GM12874 (cell line): ENCODE results near the gene FREM2.

Experiments used
- TF ChIP-seq, protein P1 (sequence below): IDR thresholded peaks from 2 replicates; pipeline ENCODE4 v1.5.1; 2011; ENCODE audit warnings: low read depth, mild to moderate bottlenecking, control low read depth, low read length, moderate library complexity; ENCODE audit not compliant: insufficient read depth

Gene FREM2

DNA sequence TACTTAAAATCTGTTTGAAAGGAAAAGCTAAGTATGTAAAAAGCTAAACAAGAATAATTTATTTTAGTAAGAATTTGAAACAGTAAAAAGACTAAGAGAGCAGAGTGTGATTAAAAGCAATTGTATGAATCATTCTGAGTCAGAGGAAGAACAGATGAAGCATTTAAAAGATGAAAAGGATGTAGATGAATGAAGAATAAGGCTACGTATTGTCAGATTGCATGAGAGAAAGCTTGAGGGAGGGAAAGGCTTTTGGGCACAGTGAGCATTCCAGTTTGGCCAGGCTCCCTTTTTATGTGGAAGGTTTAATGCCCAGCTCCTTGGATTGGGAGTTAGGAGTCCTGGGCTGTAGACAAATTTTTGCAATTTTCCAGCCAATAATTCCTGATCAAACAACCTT, 117.7 kb downstream of the FREM2 start:
- TF ChIP-seq, protein P1, sequence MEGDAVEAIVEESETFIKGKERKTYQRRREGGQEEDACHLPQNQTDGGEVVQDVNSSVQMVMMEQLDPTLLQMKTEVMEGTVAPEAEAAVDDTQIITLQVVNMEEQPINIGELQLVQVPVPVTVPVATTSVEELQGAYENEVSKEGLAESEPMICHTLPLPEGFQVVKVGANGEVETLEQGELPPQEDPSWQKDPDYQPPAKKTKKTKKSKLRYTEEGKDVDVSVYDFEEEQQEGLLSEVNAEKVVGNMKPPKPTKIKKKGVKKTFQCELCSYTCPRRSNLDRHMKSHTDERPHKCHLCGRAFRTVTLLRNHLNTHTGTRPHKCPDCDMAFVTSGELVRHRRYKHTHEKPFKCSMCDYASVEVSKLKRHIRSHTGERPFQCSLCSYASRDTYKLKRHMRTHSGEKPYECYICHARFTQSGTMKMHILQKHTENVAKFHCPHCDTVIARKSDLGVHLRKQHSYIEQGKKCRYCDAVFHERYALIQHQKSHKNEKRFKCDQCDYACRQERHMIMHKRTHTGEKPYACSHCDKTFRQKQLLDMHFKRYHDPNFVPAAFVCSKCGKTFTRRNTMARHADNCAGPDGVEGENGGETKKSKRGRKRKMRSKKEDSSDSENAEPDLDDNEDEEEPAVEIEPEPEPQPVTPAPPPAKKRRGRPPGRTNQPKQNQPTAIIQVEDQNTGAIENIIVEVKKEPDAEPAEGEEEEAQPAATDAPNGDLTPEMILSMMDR, result no peak

DNA sequence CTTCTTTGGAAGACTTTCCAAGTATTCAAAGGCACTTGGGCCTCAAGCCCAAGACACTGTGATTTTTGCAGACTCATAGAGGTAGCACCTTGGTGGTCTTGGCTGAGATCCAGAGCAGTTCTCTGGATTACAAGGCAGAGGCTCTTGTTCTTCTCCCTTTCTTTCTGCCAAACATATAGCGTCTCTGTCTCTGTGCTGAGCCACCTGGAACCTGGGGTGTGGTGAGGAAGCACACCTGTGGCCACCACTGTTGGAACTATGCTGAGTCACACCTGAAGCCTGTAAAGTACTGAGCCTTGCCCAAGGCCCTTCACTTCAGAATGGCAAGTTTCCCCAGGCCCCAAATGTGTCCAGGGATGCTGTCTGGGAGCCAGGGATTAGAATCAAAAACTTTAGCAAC, 127.5 kb downstream of the FREM2 start:
- TF ChIP-seq, protein P1, result no peak

DNA sequence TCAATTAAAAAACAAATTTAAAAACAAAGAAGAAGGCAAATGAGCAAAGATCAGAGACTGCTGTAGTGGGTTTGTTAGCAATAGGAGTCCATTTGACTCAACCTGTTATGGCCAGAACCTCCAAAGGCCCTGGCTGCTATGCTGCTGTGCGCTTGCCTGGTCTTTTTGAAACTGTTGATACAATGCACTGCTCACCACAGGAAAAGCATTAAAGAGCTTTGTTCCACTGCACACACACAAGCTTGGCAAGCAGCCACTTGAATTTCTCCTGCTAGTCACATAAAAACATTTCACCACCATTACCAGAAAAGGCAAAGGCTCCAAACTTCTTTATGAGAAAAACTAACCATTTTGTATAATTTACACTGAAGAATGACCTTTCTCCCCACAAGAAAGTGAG, 132.2 kb downstream of the FREM2 start:
- TF ChIP-seq, protein P1, result no peak

DNA sequence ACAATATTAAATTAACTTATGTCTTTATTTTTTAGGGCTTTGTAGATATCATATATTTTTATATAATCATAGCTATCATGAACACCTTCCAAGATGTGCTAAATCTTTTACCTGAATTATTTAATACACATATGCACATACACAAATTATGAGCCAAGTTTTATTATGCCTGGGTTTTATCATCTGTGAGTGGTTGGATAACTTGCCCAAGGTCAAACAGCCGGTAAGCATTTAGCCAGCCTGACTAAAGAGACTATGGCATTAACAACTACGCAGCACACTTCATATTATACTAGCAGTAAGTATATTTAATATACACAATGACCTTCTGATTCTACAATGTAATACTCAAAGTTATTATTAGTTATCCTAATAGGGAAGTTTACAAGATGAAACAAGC, 132.7 kb downstream of the FREM2 start:
- TF ChIP-seq, protein P1, result no peak

DNA sequence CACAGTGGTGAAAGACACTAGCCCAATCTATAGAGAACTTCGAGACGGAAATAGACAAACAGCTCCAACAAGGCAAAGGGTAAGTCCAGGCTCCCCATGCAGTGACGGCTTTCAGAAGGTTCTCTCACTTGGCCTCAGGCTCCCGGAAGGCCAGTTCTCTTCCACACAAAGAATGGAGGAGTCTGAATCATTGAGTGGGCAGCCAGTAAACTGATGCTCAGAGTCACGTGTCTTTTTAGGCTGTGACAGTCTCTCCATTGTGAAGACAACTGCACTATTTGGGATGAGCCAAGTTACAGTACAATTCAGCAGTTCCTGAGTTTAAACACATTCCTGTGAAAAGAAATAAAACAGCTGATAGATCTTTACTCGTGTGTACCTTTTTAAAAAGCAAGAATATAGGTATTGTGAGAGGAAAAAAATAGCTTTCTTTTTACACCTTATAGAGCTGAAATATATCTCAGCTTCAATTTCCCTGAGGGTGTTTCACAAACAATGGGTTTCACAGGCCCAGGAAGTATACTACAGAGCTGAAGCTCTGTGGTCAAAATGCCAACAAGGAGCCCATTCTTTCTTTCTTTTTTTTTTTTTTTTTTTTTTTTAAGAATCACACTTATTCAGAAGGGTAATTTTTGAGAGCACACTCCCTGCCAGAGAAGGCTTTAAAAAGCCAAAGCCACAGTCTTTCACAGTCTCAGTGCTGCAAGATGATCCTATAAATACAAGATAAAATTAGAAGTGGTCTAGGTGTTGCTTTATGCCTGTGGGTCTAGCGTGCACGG, 135.1 kb downstream of the FREM2 start:
- TF ChIP-seq, protein P1, result no peak

DNA sequence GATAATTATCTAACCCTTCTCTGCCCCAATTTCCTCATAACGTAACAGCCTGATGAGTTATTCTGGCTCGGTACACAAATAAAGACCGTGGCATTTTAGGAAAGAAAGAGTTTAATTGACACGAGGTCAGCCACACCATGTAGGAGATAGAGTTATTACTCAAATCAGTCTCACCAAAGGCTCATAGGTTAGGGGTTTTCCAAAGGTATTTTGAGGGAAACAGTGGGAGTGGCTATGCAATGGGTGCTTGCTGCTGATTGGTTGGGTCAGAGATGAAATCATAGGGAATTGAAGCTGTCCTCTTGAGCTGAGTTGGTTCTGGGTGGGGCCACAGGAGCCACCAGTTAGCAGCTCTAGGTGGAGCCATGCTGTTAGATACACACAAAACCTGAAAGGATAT, 137.5 kb downstream of the FREM2 start:
- TF ChIP-seq, protein P1, result no peak

DNA sequence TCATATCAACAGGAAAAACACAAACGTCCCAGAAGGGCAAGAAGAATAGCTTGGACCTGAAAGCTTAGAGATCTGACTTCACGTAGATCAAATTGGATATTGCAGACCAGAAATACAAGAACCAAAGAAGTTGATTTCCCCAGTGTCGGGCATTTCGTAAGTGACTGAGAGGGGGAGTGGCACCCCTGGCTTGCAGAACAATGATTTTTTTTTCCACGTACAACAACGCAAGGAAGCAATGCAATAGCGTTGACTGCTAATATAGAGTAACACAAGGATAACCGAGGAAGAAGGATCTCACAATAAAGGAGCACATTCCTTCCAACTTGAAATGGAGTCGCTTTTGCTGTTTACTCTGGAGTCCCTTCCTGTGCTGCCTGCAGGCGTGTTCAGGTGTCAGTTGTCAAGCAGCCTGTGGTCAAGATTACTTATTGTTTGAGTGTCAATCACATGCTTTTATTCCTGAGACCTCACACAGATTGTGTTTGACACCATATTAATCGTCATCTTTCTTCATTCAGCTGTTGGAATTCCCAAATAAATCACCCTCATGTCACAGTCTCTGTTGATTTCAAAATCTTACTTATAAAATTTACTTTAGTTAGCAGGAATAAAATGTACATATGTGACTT, 139.4 kb downstream of the FREM2 start:
- TF ChIP-seq, protein P1, result no peak
